ENCODE measurements around the gene MTO1. TPM values are rescaled to one million over a fixed set of nuclear protein-coding genes. Genes with fewer than 3 reads are reported as not detected.

Gene MTO1
- total RNA-seq, 1 donor from 2014 or later = 26.5 TPM

DNA sequence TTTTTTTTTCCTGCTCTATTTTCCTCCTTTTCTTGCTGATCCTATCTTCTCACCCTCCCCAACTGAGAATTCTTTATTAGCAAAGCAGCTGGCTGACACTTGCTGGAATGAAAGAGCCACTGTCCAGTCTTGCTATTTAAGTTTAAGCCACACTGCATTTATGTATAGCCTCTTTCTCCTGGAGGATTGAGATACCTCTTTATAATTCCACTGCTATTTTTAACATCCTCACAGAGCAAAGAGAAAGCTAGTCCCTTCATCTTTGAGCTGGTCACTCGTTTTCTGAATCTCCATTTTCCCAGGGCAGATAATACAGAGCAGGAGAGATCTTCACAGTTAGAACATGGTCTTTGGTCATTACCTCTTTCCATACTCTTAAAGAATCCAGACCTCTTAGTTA is 95.3 kb downstream of the MTO1 start:
- H3K9me3 Mint-ChIP-seq = no peaks in the 10 kb centered on the region
- no peaks in the 10 kb centered on the region for H3K36me3 Mint-ChIP-seq (ENCODE audit: low read depth)
- no peak for DNase-seq (ENCODE audit: low read depth, low spot score)
- H3K4me1 Mint-ChIP-seq = peaks cover 52% of the 10 kb centered on the region
- peak overlapping the region; percentile 6 for H3K4me3 Mint-ChIP-seq
- H3K27me3 Mint-ChIP-seq (ENCODE audit: low read depth) = no peaks in the 10 kb centered on the region
- TF ChIP-seq, protein P1, sequence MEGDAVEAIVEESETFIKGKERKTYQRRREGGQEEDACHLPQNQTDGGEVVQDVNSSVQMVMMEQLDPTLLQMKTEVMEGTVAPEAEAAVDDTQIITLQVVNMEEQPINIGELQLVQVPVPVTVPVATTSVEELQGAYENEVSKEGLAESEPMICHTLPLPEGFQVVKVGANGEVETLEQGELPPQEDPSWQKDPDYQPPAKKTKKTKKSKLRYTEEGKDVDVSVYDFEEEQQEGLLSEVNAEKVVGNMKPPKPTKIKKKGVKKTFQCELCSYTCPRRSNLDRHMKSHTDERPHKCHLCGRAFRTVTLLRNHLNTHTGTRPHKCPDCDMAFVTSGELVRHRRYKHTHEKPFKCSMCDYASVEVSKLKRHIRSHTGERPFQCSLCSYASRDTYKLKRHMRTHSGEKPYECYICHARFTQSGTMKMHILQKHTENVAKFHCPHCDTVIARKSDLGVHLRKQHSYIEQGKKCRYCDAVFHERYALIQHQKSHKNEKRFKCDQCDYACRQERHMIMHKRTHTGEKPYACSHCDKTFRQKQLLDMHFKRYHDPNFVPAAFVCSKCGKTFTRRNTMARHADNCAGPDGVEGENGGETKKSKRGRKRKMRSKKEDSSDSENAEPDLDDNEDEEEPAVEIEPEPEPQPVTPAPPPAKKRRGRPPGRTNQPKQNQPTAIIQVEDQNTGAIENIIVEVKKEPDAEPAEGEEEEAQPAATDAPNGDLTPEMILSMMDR (conservative IDR thresholded peaks at IDR 0.05) = no peak
- H3K27ac Mint-ChIP-seq (ENCODE audit: unreplicated experiment) = peak overlapping the region; percentile 14

Other genes with a start within 250 kb of the MTO1 start
- 1.0 TPM in 1 of 2 replicates, not detected in the other for gene KHDC1L, start 236.2 kb upstream of the MTO1 start, total RNA-seq
- gene KHDC1, start 198.5 kb upstream of the MTO1 start, total RNA-seq = 12.6 and 12.9 TPM in 2 replicates
- gene DPPA5, start 107.5 kb upstream of the MTO1 start, total RNA-seq = not detected in 2 replicates
- not detected in 2 replicates for gene KHDC3L, start 99.1 kb upstream of the MTO1 start, total RNA-seq
- not detected in 2 replicates for gene OOEP, start 91.8 kb upstream of the MTO1 start, total RNA-seq
- not detected in 2 replicates for gene DDX43, start 66.9 kb upstream of the MTO1 start, total RNA-seq
- 0.63 and 1.3 TPM in 2 replicates for gene CGAS, start 9.4 kb upstream of the MTO1 start, total RNA-seq
- 11,869 and 11,975 TPM in 2 replicates for gene EEF1A1, start 59.3 kb downstream of the MTO1 start, total RNA-seq
- 10.7 and 10.8 TPM in 2 replicates for gene SLC17A5, start 192.3 kb downstream of the MTO1 start, total RNA-seq
- gene CD109, start 234.5 kb downstream of the MTO1 start, total RNA-seq = 0.73 and 0.84 TPM in 2 replicates

Data from neural crest cell (in vitro differentiated cells).